ENCODE measurements around the gene ACOXL. TPM values are rescaled to one million over a fixed set of nuclear protein-coding genes. Genes with fewer than 3 reads are reported as not detected.

ACOXL gene
- total RNA-seq, 4 donors from 2014 or later = not detected

- H3K27me3 ChIP-seq = peaks cover 0 to 28% (median 0%) of the 10 kb centered on the region in 4 donors
- H3K4me1 ChIP-seq = peaks cover 30 to 78% (median 31%) of the 10 kb centered on the region in 3 donors
- H3K9me3 ChIP-seq = no peaks in the 10 kb centered on the region
- no peak for DNase-seq
- H3K36me3 ChIP-seq = peaks cover 3 to 42% (median 5%) of the 10 kb centered on the region in 3 donors
- peak overlapping the region; percentile 91 to 96 (median 93) for H3K27ac ChIP-seq
- TF ChIP-seq POLR2A (IDR thresholded peaks at IDR 0.05) (peak in 2 of 4 donors; percentile 64 to 81), CTCF (IDR thresholded peaks at IDR 0.05) (no peak)
- peak overlapping the region; percentile 81 to 93 (median 84) for H3K4me3 ChIP-seq
- intact Hi-C loops (cut with DNase I) = no loop called here
- WGBS, 2 donors = 0 to 17% methylated on average over 3 of the region's 92 CpGs
These were observed 390.5 kb downstream of the ACOXL start for GRCh38 chr2:111122631-111123421.

- DNase-seq = no peak
- intact Hi-C loops (cut with DNase I) = no loop called here
- peaks cover 22 to 71% (median 23%) of the 10 kb centered on the region in 3 donors for H3K4me1 ChIP-seq
These were observed 391.4 kb downstream of the ACOXL start for GRCh38 chr2:111123751-111124150.

GRCh38 chr2:111126581-111126980 is 394.2 kb downstream of the ACOXL start:
- Histone ChIP-seq H3K36me3 (peaks cover 3 to 75% (median 5%) of the 10 kb centered on the region in 3 donors), H3K9me3 (no peaks in the 10 kb centered on the region), H3K27me3 (no peaks in the 10 kb centered on the region), H3K4me3 (no peak overlapping the region), H3K27ac (no peak overlapping the region), H3K4me1 (peaks cover 9 to 48% (median 11%) of the 10 kb centered on the region in 3 donors)
- no peak for DNase-seq
- TF ChIP-seq CTCF (IDR thresholded peaks at IDR 0.05) (no peak), POLR2A (IDR thresholded peaks at IDR 0.05) (no peak)
- 75 to 79% methylated on average over 1 of the region's 1 CpG for WGBS, 2 donors
- intact Hi-C loops (cut with DNase I) = no loop called here

More at GRCh38 chr2:111123751-111124150, 391.4 kb downstream of the ACOXL start:
- H3K36me3 ChIP-seq = peaks cover 3 to 52% (median 5%) of the 10 kb centered on the region in 3 donors
- 86 to 100% methylated on average over 2 to 5 of the region's 7 CpGs for WGBS, 2 donors
- peaks cover 0 to 19% (median 0%) of the 10 kb centered on the region in 4 donors for H3K27me3 ChIP-seq
- H3K27ac ChIP-seq = no peak overlapping the region
- no peaks in the 10 kb centered on the region for H3K9me3 ChIP-seq
- H3K4me3 ChIP-seq = peak overlapping the region in 3 of 4 donors; percentile 81 to 93 (median 88)
- no peak for TF ChIP-seq POLR2A (IDR thresholded peaks at IDR 0.05)
- TF ChIP-seq CTCF (IDR thresholded peaks at IDR 0.05) = no peak

- TF ChIP-seq POLR2A (IDR thresholded peaks at IDR 0.05) (no peak), CTCF (IDR thresholded peaks at IDR 0.05) (no peak)
- peaks cover 3 to 83% (median 5%) of the 10 kb centered on the region in 3 donors for H3K36me3 ChIP-seq
- H3K4me1 ChIP-seq = peaks cover 9 to 49% (median 11%) of the 10 kb centered on the region in 3 donors
- no peak overlapping the region for H3K27ac ChIP-seq
- WGBS, 2 donors = 83 to 90% methylated on average over 3 to 4 of the region's 4 CpGs
- no peak overlapping the region for H3K4me3 ChIP-seq
- DNase-seq = no peak
- intact Hi-C loops (cut with DNase I) = no loop called here
- H3K27me3 ChIP-seq = no peaks in the 10 kb centered on the region
- H3K9me3 ChIP-seq = no peaks in the 10 kb centered on the region
These were observed 395.0 kb downstream of the ACOXL start for GRCh38 chr2:111127351-111127750.

GRCh38 chr2:111128096-111128495 is 395.7 kb downstream of the ACOXL start:
- 90 to 95% methylated on average over 2 of the region's 2 CpGs for WGBS, 2 donors

More at GRCh38 chr2:111128096-111128495, 395.7 kb downstream of the ACOXL start:
- no peak overlapping the region for H3K4me3 ChIP-seq
- H3K27me3 ChIP-seq = no peaks in the 10 kb centered on the region
- no peak for DNase-seq
- intact Hi-C loops (cut with DNase I) = no loop called here
- TF ChIP-seq POLR2A (IDR thresholded peaks at IDR 0.05) = no peak
- TF ChIP-seq CTCF (IDR thresholded peaks at IDR 0.05) = no peak
- H3K4me1 ChIP-seq = peaks cover 9 to 55% (median 9%) of the 10 kb centered on the region in 3 donors
- peaks cover 3 to 91% (median 5%) of the 10 kb centered on the region in 3 donors for H3K36me3 ChIP-seq
- no peak overlapping the region for H3K27ac ChIP-seq
- H3K9me3 ChIP-seq = no peaks in the 10 kb centered on the region

Measured in esophagus squamous epithelium (tissue), 5 donors.